Natural killer cell treated with Interleukin-12 subunit alpha and Interleukin-12 subunit beta and Interleukin-15 and Interleukin-18, amount 100 ng/mL, for 72 hours (primary cell): ENCODE results near the gene GRAMD1A. TPM values are rescaled to one million over a fixed set of nuclear protein-coding genes. Genes with fewer than 3 reads are reported as not detected.
"Not testable (repeated sequence)": the region's sequence is repeated elsewhere in the genome, so short reads cannot be mapped to it uniquely, and the experiment has no call there.

Experiments
- ATAC-seq, 2 donors: fragments of 150-1000 bp; cut with Tn5 transposase in 1 of 2; sonication (Bioruptor Pico), chemical (Tn5 transposase) in 1 of 2; 2 replicates each; pipeline ENCODE4 v1.10.0; 2021
- DNase-seq: peaks from one replicate; pipeline ENCODE4 v3.0.0; 2022; ENCODE audit warnings: low spot score
- H3K27ac Mint-ChIP-seq, 2 donors: 1 replicate in 1 of 2; 2 replicates in 1 of 2; pipeline ENCODE4 v1.8.0; 2022; ENCODE audit warnings: mixed read lengths in 2 of 2, mild to moderate bottlenecking in 1 of 2, moderate library complexity in 1 of 2
- H3K27me3 Mint-ChIP-seq, 2 donors: 1 replicate in 1 of 2; 2 replicates in 1 of 2; pipeline ENCODE4 v1.8.0; 2022; ENCODE audit warnings: mixed read lengths in 2 of 2
- H3K36me3 Mint-ChIP-seq: one replicate; pipeline ENCODE4 v1.8.0; 2022; ENCODE audit warnings: mixed read lengths
- H3K4me1 Mint-ChIP-seq, 2 donors: 1 replicate in 1 of 2; 2 replicates in 1 of 2; pipeline ENCODE4 v1.8.0; 2022; ENCODE audit warnings: low read depth in 2 of 2, mixed read lengths in 2 of 2, mild to moderate bottlenecking in 1 of 2
- H3K4me3 Mint-ChIP-seq: one replicate; pipeline ENCODE4 v1.8.0; 2022; ENCODE audit warnings: mixed read lengths
- H3K9me3 Mint-ChIP-seq: 2 replicates; pipeline ENCODE4 v1.8.0; 2022; ENCODE audit warnings: mixed read lengths
- total RNA-seq, 2 donors: library from RNA; stranded (reverse); gene quantifications; one replicate each; pipeline ENCODE4 v1.2.3, GENCODE V29; 2022

Gene GRAMD1A
- total RNA-seq, 2 donors from 2014 or later, result 57.8 to 106 TPM

DNA sequence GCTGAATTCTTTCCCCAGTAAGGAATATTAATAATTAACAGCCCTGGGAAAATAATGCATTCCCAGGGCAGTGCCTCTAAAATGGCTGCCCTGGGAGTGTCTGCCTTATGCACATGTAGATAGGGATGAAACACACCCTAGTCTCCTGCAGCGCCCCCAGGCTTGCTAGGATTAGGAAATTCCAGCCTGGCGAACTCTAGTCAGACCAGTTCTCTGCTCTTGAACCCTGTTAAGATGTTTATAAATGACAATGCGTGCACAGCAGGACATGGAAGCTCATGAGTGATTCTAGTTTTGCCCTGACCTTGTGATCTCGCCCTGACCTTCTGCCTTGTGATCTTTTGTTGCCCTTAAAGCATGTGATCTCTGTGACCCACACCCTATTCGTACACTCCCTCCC is 34.6 kb upstream of the GRAMD1A start:
- DNase-seq, ATAC-seq, H3K27me3 Mint-ChIP-seq: not testable (repeated sequence)
- Mint-ChIP-seq H3K4me3 (peak overlapping the region; percentile 13), H3K9me3 (peaks cover 14% of the 10 kb centered on the region), H3K27ac (peak overlapping the region in 1 of 2 donors; percentile 31), H3K4me1 (peaks cover 21 to 22% of the 10 kb centered on the region in 2 donors), H3K36me3 (peaks cover 24% of the 10 kb centered on the region)

DNA sequence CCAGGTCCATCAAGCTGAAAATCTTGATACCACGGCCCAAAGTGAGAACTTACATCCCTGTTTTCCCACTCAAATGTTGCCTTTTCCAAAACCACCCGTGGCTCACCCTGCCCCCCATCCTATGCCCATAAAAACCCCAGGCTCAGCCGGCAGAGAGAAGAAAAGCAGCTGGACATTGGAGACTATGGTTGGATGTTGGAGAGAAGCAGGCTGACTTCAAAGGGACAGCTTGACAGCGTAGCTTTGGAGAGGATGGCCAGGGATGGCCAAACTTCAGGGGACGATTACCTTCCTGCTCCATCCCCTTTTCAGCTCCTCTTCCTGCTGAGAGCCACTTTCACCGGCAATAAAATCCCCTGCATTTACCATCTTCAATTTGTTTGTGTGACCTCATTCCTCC is 32.6 kb upstream of the GRAMD1A start:
- H3K27ac Mint-ChIP-seq, result no peak overlapping the region
- DNase-seq (no peak), ATAC-seq (no peak)
- H3K4me3 Mint-ChIP-seq, result no peak overlapping the region
- peaks cover 9 to 11% of the 10 kb centered on the region in 2 donors for H3K4me1 Mint-ChIP-seq
- peaks cover 8% of the 10 kb centered on the region for H3K36me3 Mint-ChIP-seq
- peaks cover 5% of the 10 kb centered on the region for H3K9me3 Mint-ChIP-seq
- no peaks in the 10 kb centered on the region for H3K27me3 Mint-ChIP-seq

- no peaks in the 10 kb centered on the region for H3K36me3 Mint-ChIP-seq
- no peaks in the 10 kb centered on the region for H3K27me3 Mint-ChIP-seq
- no peak overlapping the region for H3K4me3 Mint-ChIP-seq
- H3K4me1 Mint-ChIP-seq, result peaks cover 12 to 13% of the 10 kb centered on the region in 2 donors
- H3K9me3 Mint-ChIP-seq, result no peaks in the 10 kb centered on the region
- DNase-seq (no peak), ATAC-seq (no peak)
- H3K27ac Mint-ChIP-seq, result no peak overlapping the region
These were observed 30.4 kb upstream of the GRAMD1A start for GRCh38 chr19:34969721-34970120.

- H3K36me3 Mint-ChIP-seq, H3K4me3 Mint-ChIP-seq, ATAC-seq, H3K9me3 Mint-ChIP-seq, H3K27ac Mint-ChIP-seq, DNase-seq, H3K27me3 Mint-ChIP-seq: not testable (repeated sequence)
- peaks cover 15 to 17% of the 10 kb centered on the region in 2 donors for H3K4me1 Mint-ChIP-seq
These were observed 29.8 kb upstream of the GRAMD1A start for GRCh38 chr19:34970185-34970780.

DNA sequence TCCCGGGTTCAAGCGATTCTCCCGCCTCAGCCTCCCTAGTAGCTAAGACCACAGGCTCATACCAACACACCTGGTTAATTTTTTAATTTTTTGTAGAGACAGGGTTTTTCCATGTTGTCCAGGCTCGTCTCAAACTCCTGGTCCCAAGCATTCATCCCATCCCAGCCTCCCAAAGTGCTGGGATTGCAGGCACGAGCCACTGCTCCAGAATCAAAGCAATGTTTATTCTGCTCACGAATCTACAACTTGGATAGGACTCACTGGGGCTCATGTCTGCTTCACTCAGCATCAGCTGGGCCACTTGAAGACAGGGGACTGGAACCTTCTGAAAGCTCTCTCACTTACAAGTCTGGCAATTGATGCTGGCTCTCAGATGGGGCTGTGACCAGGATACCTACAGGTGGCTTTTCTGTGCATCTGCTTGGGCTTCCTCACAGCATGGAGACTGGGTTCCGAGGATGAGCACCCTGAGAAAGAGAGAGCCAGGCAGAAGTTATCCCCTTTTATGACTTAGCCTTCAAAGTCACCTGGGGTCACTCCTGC is 27.9 kb upstream of the GRAMD1A start:
- no peak overlapping the region for H3K27ac Mint-ChIP-seq
- H3K36me3 Mint-ChIP-seq, result no peaks in the 10 kb centered on the region
- no peak for DNase-seq
- no peaks in the 10 kb centered on the region for H3K27me3 Mint-ChIP-seq
- H3K4me1 Mint-ChIP-seq, result peaks cover 15 to 17% of the 10 kb centered on the region in 2 donors
- no peak overlapping the region for H3K4me3 Mint-ChIP-seq
- no peak for ATAC-seq
- peaks cover 4% of the 10 kb centered on the region for H3K9me3 Mint-ChIP-seq

DNA sequence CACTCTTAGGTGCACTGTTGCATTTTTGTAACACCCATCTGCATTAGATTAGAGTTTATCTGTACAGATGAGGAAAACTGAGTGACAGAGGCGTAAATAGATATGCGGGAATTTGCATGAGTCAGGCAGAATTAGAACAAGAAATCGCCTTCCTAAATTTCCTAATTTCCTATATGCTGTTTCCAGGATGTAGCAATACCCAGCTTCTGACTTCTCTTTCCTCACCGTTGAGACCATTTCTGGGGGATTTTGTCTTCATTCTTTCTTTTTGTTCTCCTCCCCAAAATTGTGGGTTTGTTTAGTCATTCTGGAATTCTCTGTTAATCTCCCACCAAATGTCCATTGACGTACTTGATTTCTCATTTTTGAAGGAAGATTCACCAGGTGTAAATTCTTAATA is 25.5 kb upstream of the GRAMD1A start:
- no peak for DNase-seq
- Mint-ChIP-seq H3K36me3 (no peaks in the 10 kb centered on the region), H3K9me3 (peaks cover 4% of the 10 kb centered on the region), H3K4me1 (peaks cover 15 to 17% of the 10 kb centered on the region in 2 donors), H3K27me3 (peaks cover 0 to 3% of the 10 kb centered on the region in 2 donors), H3K27ac (peak overlapping the region in 1 of 2 donors; percentile 19), H3K4me3 (no peak overlapping the region)
- ATAC-seq, result no peak

DNA sequence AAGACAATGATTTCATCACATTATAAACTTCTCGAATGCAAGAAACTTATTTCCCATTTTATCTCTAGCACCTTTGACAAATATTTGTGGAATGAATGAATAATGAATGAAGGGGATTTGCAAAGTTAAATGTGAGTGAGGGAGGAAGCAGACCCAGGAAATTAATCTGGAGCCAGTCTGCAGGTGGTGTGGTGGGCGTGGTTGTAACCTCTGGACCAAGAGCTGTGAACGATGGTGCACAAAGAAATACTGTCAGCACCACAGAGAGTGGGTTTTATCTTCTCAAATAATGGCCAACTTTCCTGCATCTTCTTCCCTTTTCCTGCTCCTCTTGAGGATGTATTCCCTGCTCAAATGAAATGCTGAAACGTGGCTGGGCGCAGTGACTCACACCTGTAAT is 25.1 kb upstream of the GRAMD1A start:
- Mint-ChIP-seq H3K27me3 (peaks cover 0 to 3% of the 10 kb centered on the region in 2 donors), H3K9me3 (peaks cover 4% of the 10 kb centered on the region), H3K4me1 (peaks cover 15 to 17% of the 10 kb centered on the region in 2 donors), H3K27ac (peak overlapping the region in 1 of 2 donors; percentile 19), H3K4me3 (no peak overlapping the region), H3K36me3 (no peaks in the 10 kb centered on the region)
- DNase-seq, result no peak
- no peak for ATAC-seq

GRCh38 chr19:34976611-34977010 is 23.5 kb upstream of the GRAMD1A start:
- no peak overlapping the region for H3K27ac Mint-ChIP-seq
- no peak for ATAC-seq

GRCh38 chr19:34979819-34980640 is 20.1 kb upstream of the GRAMD1A start:
- peaks cover 1% of the 10 kb centered on the region for H3K36me3 Mint-ChIP-seq
- DNase-seq, result no peak
- H3K27me3 Mint-ChIP-seq, result peaks cover 0 to 4% of the 10 kb centered on the region in 2 donors
- no peak for ATAC-seq
- H3K4me3 Mint-ChIP-seq, result no peak overlapping the region
- peaks cover 4% of the 10 kb centered on the region for H3K9me3 Mint-ChIP-seq
- H3K4me1 Mint-ChIP-seq, result peaks cover 1 to 2% of the 10 kb centered on the region in 2 donors
- H3K27ac Mint-ChIP-seq, result no peak overlapping the region

More at GRCh38 chr19:34976611-34977010, 23.5 kb upstream of the GRAMD1A start:
- peaks cover 4% of the 10 kb centered on the region for H3K9me3 Mint-ChIP-seq
- no peak for DNase-seq
- H3K4me3 Mint-ChIP-seq, result no peak overlapping the region
- no peaks in the 10 kb centered on the region for H3K36me3 Mint-ChIP-seq
- H3K27me3 Mint-ChIP-seq, result peaks cover 0 to 4% of the 10 kb centered on the region in 2 donors
- peaks cover 15 to 17% of the 10 kb centered on the region in 2 donors for H3K4me1 Mint-ChIP-seq

GRCh38 chr19:34982275-34982674 is 17.8 kb upstream of the GRAMD1A start:
- peaks cover 6% of the 10 kb centered on the region for H3K36me3 Mint-ChIP-seq

DNA sequence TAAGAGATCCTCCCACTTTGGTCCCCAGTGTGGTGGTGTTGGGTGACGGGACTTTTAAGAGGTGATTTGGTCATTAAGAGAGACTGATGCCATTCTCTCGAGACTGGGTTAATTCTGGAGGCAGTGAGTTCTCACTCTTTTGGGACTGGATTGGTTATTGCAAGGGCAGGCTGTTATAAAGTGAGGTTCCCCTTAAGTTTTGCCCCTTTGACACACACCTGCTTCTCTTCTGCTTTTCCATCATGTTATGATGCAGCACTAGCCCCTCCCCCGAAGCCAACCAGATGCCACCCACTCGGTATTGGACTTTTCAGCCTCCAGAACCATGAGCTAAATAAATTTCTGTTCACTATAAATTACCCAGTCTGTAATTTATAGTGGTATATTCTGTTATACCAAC is 16.3 kb upstream of the GRAMD1A start:
- Mint-ChIP-seq H3K4me1 (peaks cover 11 to 12% of the 10 kb centered on the region in 2 donors), H3K27ac (no peak overlapping the region), H3K36me3 (peaks cover 6% of the 10 kb centered on the region), H3K4me3 (no peak overlapping the region), H3K9me3 (no peaks in the 10 kb centered on the region), H3K27me3 (peaks cover 0 to 4% of the 10 kb centered on the region in 2 donors)
- no peak for DNase-seq
- ATAC-seq, result no peak

More at GRCh38 chr19:34982275-34982674, 17.8 kb upstream of the GRAMD1A start:
- Mint-ChIP-seq H3K4me1 (peaks cover 11 to 12% of the 10 kb centered on the region in 2 donors), H3K27ac (no peak overlapping the region), H3K4me3 (no peak overlapping the region), H3K9me3 (no peaks in the 10 kb centered on the region), H3K27me3 (peaks cover 0 to 4% of the 10 kb centered on the region in 2 donors)
- DNase-seq, result no peak
- no peak for ATAC-seq

GRCh38 chr19:34984287-34984686 is 15.8 kb upstream of the GRAMD1A start:
- DNase-seq (no peak), ATAC-seq (no peak)
- Mint-ChIP-seq H3K9me3 (no peaks in the 10 kb centered on the region), H3K27ac (no peak overlapping the region), H3K4me1 (peaks cover 12 to 14% of the 10 kb centered on the region in 2 donors), H3K27me3 (peaks cover 0 to 2% of the 10 kb centered on the region in 2 donors), H3K4me3 (no peak overlapping the region), H3K36me3 (peaks cover 6% of the 10 kb centered on the region)

DNA sequence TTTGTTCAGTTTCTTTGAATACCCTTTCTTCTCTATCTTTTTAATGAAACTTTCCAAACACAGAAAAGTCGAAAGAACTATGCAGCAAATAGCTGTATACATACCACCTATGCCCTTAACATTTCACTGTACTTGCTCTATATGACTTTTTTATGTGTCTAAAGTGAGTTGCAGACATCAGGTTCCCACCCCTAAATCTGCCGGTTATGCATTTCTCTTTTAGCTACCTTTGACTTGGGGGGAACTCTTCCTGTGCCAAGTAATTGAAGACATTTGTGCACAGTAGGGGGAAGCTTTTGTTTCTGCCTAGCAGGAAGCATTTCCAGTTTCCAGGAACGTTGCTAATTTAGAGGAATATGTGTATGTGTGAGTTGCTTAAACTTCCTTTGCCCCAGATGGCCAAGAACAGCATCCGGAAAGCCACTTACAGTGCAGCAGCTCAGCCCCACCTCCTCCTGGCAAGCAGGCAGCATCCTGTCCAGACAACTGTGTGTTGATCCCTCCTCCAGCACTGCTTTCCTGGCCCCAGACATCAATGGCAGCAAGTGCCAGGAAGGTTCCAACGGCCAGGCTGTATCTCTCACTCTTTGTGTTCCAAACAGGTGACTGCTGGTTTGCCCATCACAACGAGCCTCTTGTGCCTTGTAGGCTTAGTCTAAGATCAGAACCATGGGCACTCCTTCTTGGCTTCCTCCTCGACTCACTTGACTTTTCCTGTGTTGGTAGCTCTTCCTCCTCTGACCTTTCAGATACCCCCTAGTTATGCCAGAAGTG is 14.7 kb upstream of the GRAMD1A start:
- peaks cover 6% of the 10 kb centered on the region for H3K36me3 Mint-ChIP-seq
- H3K4me1 Mint-ChIP-seq, result peaks cover 12 to 16% of the 10 kb centered on the region in 2 donors
- no peaks in the 10 kb centered on the region for H3K9me3 Mint-ChIP-seq
- DNase-seq (peak; percentile 71), ATAC-seq (peak; percentile 75 to 81)
- no peaks in the 10 kb centered on the region for H3K27me3 Mint-ChIP-seq
- H3K27ac Mint-ChIP-seq, result peak overlapping the region; percentile 61 to 69
- peak overlapping the region; percentile 51 for H3K4me3 Mint-ChIP-seq
